GM18867 (cell line): ENCODE data around the gene BRMS1L.
"Not testable (repeated sequence)": the region's sequence is repeated elsewhere in the genome, so short reads cannot be mapped to it uniquely, and the experiment has no call there.

Source experiments
- ATAC-seq: cut with Tn5 transposase; IDR thresholded peaks from one replicate; pipeline ENCODE4 v1.9.1; 2021; ENCODE audit warnings: mild to moderate bottlenecking, moderate library complexity; ENCODE audit not compliant: unreplicated experiment

The BRMS1L gene

GRCh38 chr14:35821564-35822411, 4.3 kb upstream of the BRMS1L start:
- ATAC-seq: no peak

GRCh38 chr14:35822501-35822900, 3.6 kb upstream of the BRMS1L start:
- ATAC-seq: no peak

GRCh38 chr14:35824446-35825165, 1.5 kb upstream of the BRMS1L start:
- ATAC-seq: not testable (repeated sequence)

GRCh38 chr14:35825968-35826217, 245 bp upstream of the BRMS1L start:
- no peak for ATAC-seq

GRCh38 chr14:35826952-35827416, 846 bp downstream of the BRMS1L start:
- ATAC-seq: no peak

GRCh38 chr14:35827678-35828472, 1.7 kb downstream of the BRMS1L start:
- no peak for ATAC-seq

GRCh38 chr14:35829449-35829848, 3.3 kb downstream of the BRMS1L start:
- no peak for ATAC-seq

- no peak for ATAC-seq
Measured at GRCh38 chr14:35835208-35835982, 9.3 kb downstream of the BRMS1L start.

GRCh38 chr14:35841704-35842103, 15.6 kb downstream of the BRMS1L start:
- not testable (repeated sequence) for ATAC-seq

- not testable (repeated sequence) for ATAC-seq
Measured at GRCh38 chr14:35842245-35842644, 16.1 kb downstream of the BRMS1L start.

GRCh38 chr14:35844494-35844893, 18.4 kb downstream of the BRMS1L start:
- ATAC-seq: no peak

GRCh38 chr14:35847636-35848035, 21.5 kb downstream of the BRMS1L start:
- ATAC-seq: no peak

- ATAC-seq: no peak
Measured at GRCh38 chr14:35849122-35849521, 23.0 kb downstream of the BRMS1L start.

GRCh38 chr14:35851823-35852222, 25.7 kb downstream of the BRMS1L start:
- ATAC-seq: no peak

- no peak for ATAC-seq
Measured at GRCh38 chr14:35853225-35853624, 27.1 kb downstream of the BRMS1L start.

GRCh38 chr14:35854696-35855270, 28.6 kb downstream of the BRMS1L start:
- ATAC-seq: no peak

- ATAC-seq: peak; percentile 98
Measured at GRCh38 chr14:35855876-35856481, 29.8 kb downstream of the BRMS1L start.

GRCh38 chr14:35858521-35859209, 32.5 kb downstream of the BRMS1L start:
- ATAC-seq: no peak

- ATAC-seq: peak; percentile 84
Measured at GRCh38 chr14:35861204-35861868, 35.2 kb downstream of the BRMS1L start.
